ENCODE results near the gene ELMO3.

The ELMO3 gene

GRCh38 chr16:67246756-67247191 is 47.8 kb downstream of the ELMO3 start:
- TF ChIP-seq ZNF560 (tag by site-specific recombination; IDR thresholded peaks at IDR 0.05; ENCODE audit: borderline replicate concordance), result no peak
- peak; percentile 57; the same call in 1 of the 2 replicates for TF ChIP-seq YY2 (tag by site-specific recombination; IDR thresholded peaks at IDR 0.05)
- TF ChIP-seq ZNF600 (tag by site-specific recombination; IDR thresholded peaks at IDR 0.05), result no peak
- TF ChIP-seq ZNF777 (tag by site-specific recombination; IDR thresholded peaks at IDR 0.05; ENCODE audit: borderline replicate concordance), result peak; percentile 71; the same call in 1 of the 2 replicates
- no peak for TF ChIP-seq ZNF391 (tag by site-specific recombination; IDR thresholded peaks at IDR 0.05; ENCODE audit: borderline replicate concordance, low read depth)
- no peak for TF ChIP-seq ZIC2 (tag by site-specific recombination; IDR thresholded peaks at IDR 0.05)
- TF ChIP-seq ZNF10 (tag by site-specific recombination; IDR thresholded peaks at IDR 0.05), result 0 out of 2 replicates have a peak, but pooled peaks have one; percentile 9
- no peak for TF ChIP-seq ZNF664 (tag by site-specific recombination; IDR thresholded peaks at IDR 0.05)
- peak; percentile 92; the same call in 1 of the 2 replicates for TF ChIP-seq BCL11A (tag by site-specific recombination; IDR thresholded peaks at IDR 0.05; ENCODE audit: low read depth)
- H3K27ac ChIP-seq (ENCODE audit: extremely low read depth, low read depth, low read length), result peak overlapping the region; percentile 75; the same call in 1 of the 2 replicates
- ChIA-PET POLR2A (interaction anchor here (0.6 to 7.4 kb wide), 11 partner anchors 10 to 286 kb away, joined by 3 to 109 read pairs (median 4); partner anchors contain the start of genes ATP6V0D1, EXOC3L1, LRRC36 and TMEM208), CTCF (interaction anchor here (0.6 to 2.3 kb wide), 10 partner anchors 12 to 216 kb away, joined by 3 to 7 read pairs (median 4); partner anchors contain the start of genes KCTD19, LRRC36, TMEM208 and TPPP3)
- peaks cover 0 to 7% of the 10 kb centered on the region in 2 experiments; a peak in 1 of 3 replicates for H3K36me3 ChIP-seq (ENCODE audit: control insufficient read depth in 2 of 2, insufficient read depth in 1 of 2, low read length in 2 of 2)
- peak overlapping the region; percentile 69 for H3K4me3 ChIP-seq (ENCODE audit: low read depth, low read length)
- no peaks in the 10 kb centered on the region for H3K9me3 ChIP-seq (ENCODE audit: control insufficient read depth, insufficient read depth, low read depth, low read length)
- H3K4me1 ChIP-seq (ENCODE audit: control insufficient read depth, insufficient read depth, low read length), result peaks cover 9% of the 10 kb centered on the region

DNA sequence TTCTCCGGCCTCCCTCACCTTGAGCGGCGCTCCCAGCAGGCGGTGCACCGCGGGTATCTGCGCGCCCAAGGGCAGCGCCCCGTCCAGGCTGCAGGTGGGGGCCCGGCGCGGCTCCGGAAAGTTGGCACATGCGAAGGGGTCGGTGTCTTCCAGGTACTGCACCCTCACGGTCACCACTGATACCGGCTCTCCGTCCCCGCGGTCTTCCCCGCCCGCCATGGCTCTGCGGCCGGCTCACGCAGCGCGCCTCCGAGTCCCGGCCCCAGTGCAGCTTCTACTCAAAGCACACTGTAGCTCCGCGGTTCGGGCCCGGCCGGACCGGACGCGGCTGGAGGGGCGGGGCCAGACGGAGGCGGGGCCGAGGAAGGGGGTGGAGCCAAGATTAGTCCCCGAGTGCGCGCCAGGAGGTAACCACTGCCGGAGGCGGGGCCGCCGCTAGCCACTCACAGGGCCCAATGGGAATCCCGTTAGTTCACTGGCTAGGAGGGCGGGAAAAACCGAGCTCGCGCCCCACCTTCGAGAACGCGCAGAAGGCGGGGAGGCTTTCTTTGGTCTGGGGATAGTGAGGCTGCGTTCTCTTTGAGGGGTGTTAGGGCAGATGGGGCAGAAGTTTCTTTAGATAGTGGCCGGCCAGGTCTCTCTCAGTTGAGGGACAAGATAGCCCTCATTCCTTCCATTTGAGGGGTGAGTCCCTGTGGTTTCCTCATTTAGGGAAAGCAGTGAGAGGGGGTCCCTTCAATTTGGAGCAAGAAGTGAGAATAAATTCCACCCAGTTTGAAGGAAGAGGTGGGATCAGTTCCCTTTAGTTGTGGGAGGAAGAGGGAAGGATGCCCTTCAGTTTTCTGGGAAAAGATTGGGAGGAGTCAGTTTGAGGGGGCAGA is 48.5 kb downstream of the ELMO3 start, which contains the start of gene FHOD1:
TSS of gene FHOD1 (minus strand) at position 290 of the 881 bp plus-strand sequence. CDS start at position 219, 71 bp downstream.
- CTCF ChIA-PET, result interaction anchor here (0.6 to 2.3 kb wide), 4 partner anchors 12 to 217 kb away, joined by 3 to 7 read pairs (median 3); no protein-coding TSS in a partner anchor
- Histone ChIP-seq H3K36me3 (ENCODE audit: control insufficient read depth in 2 of 2, insufficient read depth in 1 of 2, low read length in 2 of 2) (peaks cover 0 to 4% of the 10 kb centered on the region in 2 experiments; a peak in 1 of 3 replicates), H3K27ac (ENCODE audit: extremely low read depth, low read depth, low read length) (peak within 1 kb of the TSS; percentile 75), H3K4me1 (ENCODE audit: control insufficient read depth, insufficient read depth, low read length) (peaks cover 9% of the 10 kb centered on the region), H3K4me3 (ENCODE audit: low read depth, low read length) (peak within 1 kb of the TSS; percentile 69), H3K9me3 (ENCODE audit: control insufficient read depth, insufficient read depth, low read depth, low read length) (no peaks in the 10 kb centered on the region)
- POLR2A ChIA-PET, result interaction anchor here (0.5 to 7.4 kb wide), 16 partner anchors 10 to 285 kb away, joined by 3 to 109 read pairs (median 4); partner anchors contain the start of genes ATP6V0D1, EXOC3L1, LRRC36 and TMEM208
- TF ChIP-seq ZNF366 (tag by site-specific recombination; conservative IDR thresholded peaks at IDR 0.05), result no peak
- TF ChIP-seq ZFP3 (tag by site-specific recombination; IDR thresholded peaks at IDR 0.05; ENCODE audit: low read depth), result no peak
- TF ChIP-seq ZNF302 (tag by site-specific recombination; IDR thresholded peaks at IDR 0.05; ENCODE audit: low read depth), result no peak
- TF ChIP-seq YY1 (tag by site-specific recombination; IDR thresholded peaks at IDR 0.05), result no peak
- TF ChIP-seq BCL11B (tag by site-specific recombination; IDR thresholded peaks at IDR 0.05; ENCODE audit: low read depth), result peak; percentile 85
- no peak for TF ChIP-seq ZNF624 (tag by site-specific recombination; IDR thresholded peaks at IDR 0.05)
- no peak for TF ChIP-seq ZNF530 (tag by site-specific recombination; IDR thresholded peaks at IDR 0.05; ENCODE audit: low read depth)
- peak; percentile 95 for TF ChIP-seq SP2 (tag by site-specific recombination; IDR thresholded peaks at IDR 0.05)
- no peak for TF ChIP-seq ZNF354C (tag by site-specific recombination; IDR thresholded peaks at IDR 0.05; ENCODE audit: borderline replicate concordance, low read depth)
- TF ChIP-seq ZFP37 (tag by site-specific recombination; IDR thresholded peaks at IDR 0.05), result no peak
- peak; percentile 26; the same call in 1 of the 2 replicates for TF ChIP-seq GLIS2 (tag by site-specific recombination; IDR thresholded peaks at IDR 0.05)
- peak; percentile 94 for TF ChIP-seq ZNF423 (tag by site-specific recombination; IDR thresholded peaks at IDR 0.05)
- 0 out of 2 replicates have a peak, but pooled peaks have one; percentile 14 for TF ChIP-seq ZNF324 (tag by site-specific recombination; IDR thresholded peaks at IDR 0.05)
- TF ChIP-seq ZNF23 (tag by site-specific recombination; IDR thresholded peaks at IDR 0.05; ENCODE audit: borderline replicate concordance), result no peak
- TF ChIP-seq ZNF221 (tag by site-specific recombination; IDR thresholded peaks at IDR 0.05; ENCODE audit: borderline replicate concordance), result no peak
- TF ChIP-seq PBX3 (CRISPR knock-in tag; IDR thresholded peaks at IDR 0.05), result peak; percentile 66; the same call in 1 of the 2 replicates
- no peak for TF ChIP-seq ZNF394 (tag by site-specific recombination; IDR thresholded peaks at IDR 0.05; ENCODE audit: borderline replicate concordance)
- no peak for TF ChIP-seq ZNF433 (tag by site-specific recombination; IDR thresholded peaks at IDR 0.05; ENCODE audit: low read depth)
- TF ChIP-seq PATZ1 (tag by site-specific recombination; IDR thresholded peaks at IDR 0.05), result peak; percentile 56; the same call in 1 of the 2 replicates
- no peak for TF ChIP-seq ZNF488 (tag by site-specific recombination; IDR thresholded peaks at IDR 0.05)
